GM19043 (cell line): Measurements from ENCODE around the gene CENATAC.
"Not testable (repeated sequence)": the region's sequence is repeated elsewhere in the genome, so short reads cannot be mapped to it uniquely, and the experiment has no call there.

ENCODE experiments used
- ATAC-seq: cut with Tn5 transposase; IDR thresholded peaks from one replicate; pipeline ENCODE4 v1.9.1; 2021; ENCODE audit warnings: low read depth; ENCODE audit not compliant: unreplicated experiment

CENATAC gene, protein sequence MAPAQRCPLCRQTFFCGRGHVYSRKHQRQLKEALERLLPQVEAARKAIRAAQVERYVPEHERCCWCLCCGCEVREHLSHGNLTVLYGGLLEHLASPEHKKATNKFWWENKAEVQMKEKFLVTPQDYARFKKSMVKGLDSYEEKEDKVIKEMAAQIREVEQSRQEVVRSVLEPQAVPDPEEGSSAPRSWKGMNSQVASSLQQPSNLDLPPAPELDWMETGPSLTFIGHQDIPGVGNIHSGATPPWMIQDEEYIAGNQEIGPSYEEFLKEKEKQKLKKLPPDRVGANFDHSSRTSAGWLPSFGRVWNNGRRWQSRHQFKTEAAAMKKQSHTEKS

DNA sequence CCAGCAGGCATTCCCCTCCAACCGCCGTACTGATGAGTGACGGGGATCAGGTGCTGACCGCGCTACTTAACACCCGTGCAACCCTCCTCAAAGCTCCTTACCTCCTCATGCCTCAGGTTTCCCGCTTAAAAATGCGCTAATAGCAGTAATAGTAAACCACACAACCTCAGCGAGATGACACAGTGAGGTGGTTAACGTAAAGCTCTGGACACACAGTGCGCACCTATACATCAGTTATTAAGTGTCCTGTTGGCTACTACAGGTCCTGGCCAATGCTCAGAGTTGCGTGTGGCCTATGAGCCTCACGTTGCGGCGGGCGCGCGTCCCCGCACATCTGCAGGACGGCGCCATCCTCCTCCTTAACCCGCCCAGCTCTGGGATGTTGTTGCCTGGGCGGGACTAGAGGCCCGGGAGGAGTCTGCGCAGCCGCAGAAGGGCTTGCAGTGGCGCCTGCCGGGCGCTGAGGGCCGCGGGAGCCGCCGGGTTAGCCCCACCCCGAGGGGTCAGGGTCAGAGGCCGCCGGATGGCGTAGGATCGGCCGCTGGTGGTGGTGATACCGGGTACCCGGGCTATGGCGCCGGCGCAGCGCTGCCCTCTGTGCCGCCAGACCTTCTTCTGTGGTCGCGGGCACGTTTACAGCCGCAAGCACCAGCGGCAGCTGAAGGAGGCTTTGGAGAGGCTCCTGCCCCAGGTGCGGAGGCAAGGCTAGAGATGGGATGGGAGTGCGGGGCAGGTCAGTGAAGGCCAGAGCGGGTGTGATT, at the start of gene CENATAC:
Gene CENATAC (plus strand): TSS at position 512 of the 761 bp plus-strand sequence. CDS start 60 bp downstream, at position 572.
- peak; percentile 86 for ATAC-seq

DNA sequence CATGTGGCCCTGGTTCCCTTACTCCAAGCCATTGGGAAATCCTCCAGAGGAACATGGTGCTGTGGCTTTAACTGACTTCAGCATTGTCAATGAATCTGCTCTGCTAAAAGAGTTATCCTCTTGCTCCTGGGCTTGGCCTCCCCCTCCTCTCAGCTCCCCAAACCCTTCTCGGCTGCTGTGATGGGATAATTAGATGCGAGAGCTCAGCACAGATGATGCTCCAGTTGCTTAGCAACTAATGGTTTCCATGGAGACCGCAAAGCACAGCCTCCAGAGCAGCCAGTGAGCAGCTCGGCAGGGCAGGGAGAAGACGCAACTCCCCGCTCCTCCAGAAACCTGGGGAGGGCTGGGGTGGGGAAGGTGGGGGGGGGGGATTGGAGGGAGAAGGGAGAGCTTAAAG, 44.7 kb upstream of the CENATAC start:
- ATAC-seq = no peak

DNA sequence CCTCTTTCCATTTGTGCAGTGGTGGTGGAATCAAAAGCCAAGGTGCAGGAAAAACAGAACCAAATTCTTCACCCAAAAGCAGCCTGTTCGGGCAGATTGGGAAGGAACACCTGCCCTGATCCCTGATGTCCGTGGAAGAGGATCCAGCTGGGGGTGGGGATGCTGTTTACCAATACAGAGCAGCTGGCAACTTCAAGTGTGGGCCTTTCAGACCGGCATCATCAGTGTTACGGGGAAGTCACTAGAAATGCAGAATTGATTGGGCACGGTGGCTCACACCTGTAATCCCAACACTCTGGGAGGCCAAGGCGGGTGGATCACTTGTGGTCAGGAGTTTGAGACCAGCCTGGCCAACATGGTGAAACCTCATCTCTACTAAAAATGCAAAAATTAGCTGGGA, 44.0 kb upstream of the CENATAC start:
- not testable (repeated sequence) for ATAC-seq

DNA sequence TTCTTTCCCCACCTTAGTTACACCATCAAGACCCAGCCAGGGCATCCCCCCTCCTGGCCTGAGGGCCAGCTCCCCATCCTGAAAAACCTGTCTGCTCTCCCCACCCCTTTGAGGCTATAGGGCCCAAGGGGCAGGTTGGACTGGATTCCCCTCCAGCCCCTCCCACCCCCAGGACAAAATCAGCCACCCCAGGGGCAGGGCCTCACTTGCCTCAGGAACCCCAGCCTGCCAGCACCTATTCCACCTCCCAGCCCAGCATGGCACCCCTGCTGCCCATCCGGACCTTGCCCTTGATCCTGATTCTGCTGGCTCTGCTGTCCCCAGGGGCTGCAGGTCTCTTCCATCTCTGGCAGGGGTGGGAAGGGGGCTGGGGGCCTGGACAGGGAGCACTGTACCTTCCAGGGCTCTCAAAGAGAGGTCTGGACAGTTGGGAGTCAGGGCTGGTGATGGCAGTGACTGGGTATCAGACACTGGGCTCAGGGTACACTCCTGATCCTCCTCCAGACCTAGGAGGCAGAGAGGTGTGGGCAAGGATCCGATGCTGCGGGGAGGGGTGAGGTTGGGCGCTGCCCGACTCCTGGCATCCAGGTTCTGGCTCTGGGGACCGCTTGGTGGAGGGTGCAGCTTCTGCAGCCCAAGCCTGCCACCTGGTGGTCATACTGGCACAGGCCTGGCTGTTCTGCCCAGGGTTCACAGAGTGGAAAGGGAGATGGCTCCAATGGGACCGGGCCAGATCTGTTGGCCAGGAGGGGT, 41.7 kb upstream of the CENATAC start, which contains the start of gene UPK2:
Gene UPK2 (plus strand): TSS at position 205 of the 753 bp plus-strand sequence. CDS start 53 bp downstream, at position 258.
- ATAC-seq = peak; percentile 64

DNA sequence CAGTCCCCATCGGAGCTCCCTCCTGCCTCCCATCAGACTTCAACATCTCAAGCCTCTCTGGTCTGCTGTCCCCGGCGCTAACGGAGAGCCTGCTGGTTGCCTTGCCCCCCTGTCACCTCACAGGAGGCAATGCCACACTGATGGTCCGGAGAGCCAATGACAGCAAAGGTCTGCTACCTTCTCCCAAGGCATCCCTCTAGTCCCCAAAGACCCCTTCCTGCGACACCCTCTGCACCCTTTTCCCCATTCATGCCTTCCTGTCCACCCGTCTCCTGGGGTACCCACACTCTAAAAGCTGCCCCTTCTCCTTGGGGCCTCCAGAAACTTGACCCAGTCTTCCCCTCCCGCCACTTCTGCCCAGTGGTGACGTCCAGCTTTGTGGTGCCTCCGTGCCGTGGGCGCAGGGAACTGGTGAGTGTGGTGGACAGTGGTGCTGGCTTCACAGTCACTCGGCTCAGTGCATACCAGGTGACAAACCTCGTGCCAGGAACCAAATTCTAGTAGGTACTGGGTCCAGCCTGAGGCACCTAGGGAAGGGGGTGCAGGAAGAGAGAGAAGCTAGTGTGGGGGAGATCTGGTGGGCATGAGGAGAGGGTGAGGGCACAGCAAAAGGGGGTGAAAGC, 41.0 kb upstream of the CENATAC start:
- no peak for ATAC-seq

DNA sequence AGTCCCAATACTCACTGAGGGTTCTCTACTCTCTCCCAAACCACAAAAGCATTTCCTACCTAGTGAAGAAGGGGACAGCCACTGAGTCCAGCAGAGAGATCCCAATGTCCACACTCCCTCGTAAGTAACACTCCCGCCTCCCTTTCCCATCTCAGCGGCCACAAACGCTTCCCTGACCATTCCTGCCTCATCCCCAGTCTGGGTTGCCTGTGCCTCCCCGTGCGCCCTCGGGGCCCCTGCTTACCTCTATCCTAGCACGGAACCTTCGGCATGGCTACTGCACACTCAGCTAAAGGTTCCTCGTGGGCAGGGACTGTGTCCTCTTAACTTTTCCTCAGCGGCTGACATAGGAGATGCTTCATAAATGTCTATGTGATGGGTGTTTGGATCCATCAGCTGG, 40.4 kb upstream of the CENATAC start:
- no peak for ATAC-seq

DNA sequence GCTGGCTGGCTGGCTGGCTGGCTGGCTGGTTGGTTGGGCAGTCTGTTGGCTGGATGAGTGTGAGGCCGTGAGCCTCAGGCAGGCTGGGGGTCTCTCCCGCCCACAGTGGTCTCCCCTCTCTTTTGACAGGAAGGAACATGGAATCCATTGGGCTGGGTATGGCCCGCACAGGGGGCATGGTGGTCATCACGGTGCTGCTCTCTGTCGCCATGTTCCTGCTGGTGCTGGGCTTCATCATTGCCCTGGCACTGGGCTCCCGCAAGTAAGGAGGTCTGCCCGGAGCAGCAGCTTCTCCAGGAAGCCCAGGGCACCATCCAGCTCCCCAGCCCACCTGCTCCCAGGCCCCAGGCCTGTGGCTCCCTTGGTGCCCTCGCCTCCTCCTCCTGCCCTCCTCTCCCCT, 40.0 kb upstream of the CENATAC start:
- no peak for ATAC-seq

DNA sequence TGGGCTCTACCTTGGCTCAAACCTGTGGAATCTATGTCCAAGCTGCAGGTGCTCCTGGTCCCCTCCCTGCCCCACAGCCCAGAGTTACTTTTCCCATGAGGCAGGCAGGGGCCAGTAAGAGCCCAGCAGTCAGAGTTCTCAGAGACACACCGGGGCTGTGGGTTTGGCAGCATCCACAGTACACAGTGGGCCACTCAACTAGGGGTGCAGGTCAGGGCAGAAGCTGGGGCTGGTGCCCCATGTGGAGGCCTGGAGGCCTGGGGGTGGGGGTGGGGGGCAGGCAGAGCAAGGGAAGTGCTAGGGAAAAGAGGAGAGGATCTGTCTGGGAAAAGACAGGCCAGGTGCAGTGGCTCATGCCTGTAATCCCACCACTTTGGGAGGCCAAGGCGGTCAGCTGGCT, 39.4 kb upstream of the CENATAC start:
- ATAC-seq = no peak

DNA sequence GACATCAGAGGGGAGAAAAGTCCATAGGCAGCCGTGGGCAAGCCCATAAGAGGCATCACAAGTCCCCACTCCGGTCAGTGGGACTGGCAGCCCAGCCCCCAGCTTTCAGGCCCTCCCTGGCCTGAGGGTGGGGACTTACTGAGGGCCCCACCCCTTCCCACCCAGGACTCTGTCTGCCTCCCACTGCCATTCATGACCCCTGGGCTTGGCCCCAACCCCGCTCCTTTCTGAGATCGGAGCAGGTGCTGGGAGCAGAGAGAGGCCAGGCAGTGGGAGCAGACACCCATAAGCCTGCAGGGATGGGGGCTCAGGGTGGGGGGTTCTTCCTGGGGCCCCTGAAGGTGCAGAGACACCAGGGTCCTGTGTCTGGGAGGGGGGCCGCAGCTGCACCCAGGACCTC, 36.7 kb upstream of the CENATAC start:
- ATAC-seq = no peak

DNA sequence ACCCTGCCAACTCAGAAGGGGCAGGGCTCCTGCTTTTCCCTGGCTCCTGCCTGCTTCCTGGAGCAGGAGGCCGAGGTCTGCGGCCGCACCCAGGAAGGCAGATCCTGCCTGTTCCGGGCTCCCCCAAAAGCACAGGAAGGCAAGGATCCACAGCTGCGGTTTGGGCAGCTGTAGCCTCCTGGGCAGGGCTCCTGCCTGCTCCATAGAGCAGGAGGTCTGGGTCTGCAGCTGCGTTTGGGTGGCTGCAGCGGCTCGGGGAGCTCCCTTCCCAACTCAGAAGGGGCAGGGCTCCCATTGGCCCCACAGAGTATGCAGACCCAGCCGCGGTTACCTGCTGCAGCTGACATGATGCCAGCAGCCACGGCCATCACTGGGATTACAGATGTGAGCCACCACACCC, 36.3 kb upstream of the CENATAC start:
- ATAC-seq = no peak

DNA sequence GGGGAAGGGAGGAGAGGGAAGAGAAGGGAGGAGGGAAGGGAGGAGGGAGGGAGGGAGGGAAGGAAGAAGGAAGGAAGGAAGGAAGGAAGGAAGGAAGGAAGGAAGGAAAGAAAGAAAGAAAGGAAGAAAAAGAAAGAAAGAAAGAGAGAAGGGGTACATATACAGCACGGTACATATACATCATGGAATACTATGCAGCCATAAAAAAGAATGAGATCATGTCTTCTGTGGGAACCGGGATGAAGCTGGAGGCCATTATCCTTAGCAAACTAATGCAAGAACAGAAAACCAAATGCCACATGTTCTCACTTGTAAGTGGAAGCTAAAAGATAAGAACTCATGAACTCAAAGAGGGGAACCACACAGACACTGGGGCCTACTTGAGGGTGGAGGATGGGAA, 28.4 kb upstream of the CENATAC start:
- not testable (repeated sequence) for ATAC-seq

DNA sequence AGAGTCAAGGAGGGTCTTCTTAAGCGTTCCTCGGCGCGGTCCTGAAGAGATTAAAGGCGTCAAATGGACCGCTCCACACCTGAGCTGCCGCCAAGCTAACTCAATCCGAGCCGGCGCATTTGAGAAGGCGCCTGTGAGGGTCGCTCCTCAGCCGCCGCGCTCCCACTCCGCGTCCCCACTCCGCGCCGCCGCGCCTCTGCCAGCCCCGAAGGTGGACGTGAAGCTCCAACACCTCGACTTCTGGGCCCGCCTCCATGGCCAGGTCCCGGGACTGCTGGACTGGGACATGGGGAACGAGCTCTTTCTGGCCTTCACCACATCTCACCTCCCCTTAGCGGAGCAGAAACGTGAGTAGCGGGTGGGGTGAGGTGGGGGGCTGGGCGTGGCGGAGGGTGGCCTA, 26.3 kb upstream of the CENATAC start, which contains the start of gene FOXR1:
Gene FOXR1 (plus strand): TSS at position 116 of the 400 bp plus-strand sequence. CDS start 171 bp downstream, at position 287.
- ATAC-seq = no peak

DNA sequence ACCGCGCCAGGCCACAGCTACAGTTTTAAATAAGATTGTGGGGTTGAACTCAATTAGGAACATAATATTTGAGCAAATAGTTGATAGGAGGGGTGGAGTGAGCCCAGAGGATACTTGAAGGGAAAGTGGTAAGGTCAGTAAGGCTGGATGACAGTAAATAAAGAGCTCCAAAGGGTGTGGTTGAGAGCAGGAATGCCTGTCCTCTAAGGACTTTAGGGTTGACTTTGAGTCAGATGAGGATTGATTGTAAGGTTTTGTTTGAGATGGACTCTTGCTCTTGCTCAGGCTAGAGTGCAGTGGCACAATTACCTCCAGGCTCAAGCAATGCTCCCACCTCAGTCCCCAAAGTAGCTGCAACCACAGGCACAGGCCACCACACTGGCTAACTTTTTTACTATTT, 24.0 kb upstream of the CENATAC start:
- no peak for ATAC-seq

DNA sequence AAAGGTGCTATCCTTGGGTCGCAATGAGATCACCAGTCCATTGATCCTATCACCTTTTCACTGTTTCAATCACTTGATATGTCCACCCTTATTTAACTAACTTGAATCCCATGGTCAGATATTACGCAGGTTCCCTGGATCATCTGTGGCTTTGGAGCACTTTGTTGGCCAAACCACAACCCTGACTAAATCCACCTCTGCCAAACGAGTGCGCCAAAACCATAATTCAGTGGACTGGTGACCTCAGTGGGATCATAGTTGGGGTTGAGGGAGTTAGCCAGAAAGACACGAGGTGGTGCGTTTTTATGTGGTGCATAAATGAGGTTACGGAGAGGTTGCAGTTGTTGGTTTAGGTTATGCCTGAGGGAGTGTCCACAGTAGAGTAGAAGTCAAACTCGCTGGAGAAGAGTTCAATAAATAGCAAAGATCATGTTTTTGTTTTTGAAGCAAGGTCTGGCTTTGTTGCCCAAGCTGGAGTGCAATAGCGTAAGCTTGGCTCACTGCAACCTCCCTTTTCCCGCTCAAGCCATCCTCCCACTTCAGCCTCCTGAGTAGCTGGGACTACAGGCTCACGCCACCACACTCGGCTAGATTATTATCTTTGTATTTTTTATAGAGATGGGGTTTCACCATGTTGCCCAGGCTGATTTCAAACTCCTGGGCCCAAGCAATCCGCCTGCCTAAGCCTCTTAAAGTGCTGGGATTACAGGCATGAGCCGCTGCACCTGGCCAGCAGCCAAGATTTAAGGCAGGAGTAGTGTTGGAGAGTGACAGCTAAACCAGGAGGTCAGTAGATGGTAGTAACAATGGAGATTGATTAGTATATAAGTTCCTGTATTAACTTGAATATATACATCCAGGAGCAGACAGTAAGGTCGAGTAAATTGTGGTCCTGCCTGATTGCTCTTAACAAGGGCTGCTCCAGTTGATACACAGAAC, 21.9 kb upstream of the CENATAC start:
- ATAC-seq = no peak

DNA sequence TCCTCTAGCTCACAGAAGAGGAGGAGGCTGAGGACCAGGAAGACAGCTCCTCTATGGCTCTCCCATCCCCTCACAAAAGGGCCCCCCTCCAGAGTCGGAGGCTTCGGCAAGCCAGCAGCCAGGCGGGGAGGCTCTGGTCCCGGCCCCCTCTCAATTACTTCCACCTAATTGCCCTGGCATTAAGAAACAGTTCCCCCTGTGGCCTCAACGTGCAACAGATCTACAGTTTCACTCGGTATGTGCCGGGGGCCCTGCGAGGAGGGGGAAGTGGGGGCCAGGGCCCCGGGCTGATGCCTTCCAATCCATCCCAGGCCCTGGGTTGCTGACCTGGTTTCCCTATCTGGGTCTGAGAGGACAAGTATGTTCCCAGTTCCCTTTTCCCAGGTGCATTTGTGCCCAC, 18.5 kb upstream of the CENATAC start:
- no peak for ATAC-seq

DNA sequence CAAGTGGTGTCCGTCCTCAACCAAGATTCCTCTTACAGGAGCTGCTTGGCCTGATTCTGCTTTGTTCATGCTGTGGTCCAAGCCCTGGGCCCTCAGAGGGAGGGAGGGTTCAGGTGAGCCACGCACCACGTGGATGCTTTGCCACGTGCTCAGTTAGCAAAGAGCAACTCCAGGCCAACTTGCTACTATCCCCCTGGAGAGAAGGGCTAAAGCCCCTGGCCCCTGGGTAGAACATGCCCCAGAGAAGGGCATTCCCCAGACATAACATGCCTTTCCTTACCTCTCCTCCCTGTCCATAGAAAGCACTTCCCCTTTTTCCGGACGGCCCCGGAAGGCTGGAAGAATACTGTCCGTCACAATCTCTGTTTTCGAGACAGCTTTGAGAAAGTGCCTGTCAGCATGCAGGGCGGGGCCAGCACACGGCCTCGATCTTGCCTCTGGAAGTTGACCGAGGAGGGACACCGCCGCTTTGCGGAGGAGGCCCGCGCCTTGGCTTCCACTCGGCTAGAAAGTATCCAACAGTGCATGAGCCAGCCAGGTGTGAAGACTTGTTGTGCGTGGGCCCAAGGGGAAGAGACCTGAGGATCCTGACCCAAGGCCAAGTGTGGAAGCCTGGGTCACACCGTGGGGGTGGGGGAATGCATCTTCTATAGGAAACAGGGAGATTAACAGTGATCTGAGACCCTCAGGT, 17.6 kb upstream of the CENATAC start:
- ATAC-seq = no peak

DNA sequence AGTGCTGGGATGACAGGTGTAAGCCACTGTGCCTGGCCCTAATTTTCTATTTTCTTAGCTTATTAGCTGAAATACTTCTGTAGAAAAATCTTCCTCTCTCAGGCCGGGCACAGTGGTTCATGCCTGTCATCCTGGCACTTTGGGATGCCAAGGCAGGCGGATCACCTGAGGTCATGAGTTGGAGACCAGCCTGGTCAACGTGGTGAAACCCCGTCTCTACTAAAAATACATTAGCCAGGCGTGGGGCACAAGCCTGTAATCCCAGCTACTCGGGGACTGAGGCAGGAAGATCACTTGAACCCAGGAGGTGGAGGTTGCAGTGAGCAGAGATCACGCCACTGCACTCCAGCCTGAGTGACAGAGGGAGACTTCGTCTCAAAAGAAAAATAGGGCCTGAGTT, 13.6 kb upstream of the CENATAC start:
- not testable (repeated sequence) for ATAC-seq

DNA sequence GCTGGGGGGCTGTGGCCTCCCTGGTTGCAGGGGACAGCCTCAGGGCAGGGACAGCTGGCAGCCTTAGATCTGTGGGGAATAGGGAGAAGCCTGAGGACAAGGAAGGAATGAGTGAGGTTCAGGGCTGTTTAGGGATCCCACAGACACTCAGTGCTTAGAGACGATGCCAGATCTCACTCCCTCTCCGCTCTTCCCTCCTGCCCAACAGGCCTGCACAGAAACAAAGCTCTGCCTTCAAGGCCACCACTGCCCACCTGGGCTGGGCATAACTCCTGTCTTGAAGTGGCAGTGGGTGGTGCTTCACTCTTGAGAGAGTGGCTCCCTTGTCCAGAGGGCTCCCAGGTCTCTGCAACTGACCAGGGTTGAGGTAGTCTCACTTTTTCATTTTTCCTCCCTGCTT, 13.1 kb upstream of the CENATAC start:
- no peak for ATAC-seq

DNA sequence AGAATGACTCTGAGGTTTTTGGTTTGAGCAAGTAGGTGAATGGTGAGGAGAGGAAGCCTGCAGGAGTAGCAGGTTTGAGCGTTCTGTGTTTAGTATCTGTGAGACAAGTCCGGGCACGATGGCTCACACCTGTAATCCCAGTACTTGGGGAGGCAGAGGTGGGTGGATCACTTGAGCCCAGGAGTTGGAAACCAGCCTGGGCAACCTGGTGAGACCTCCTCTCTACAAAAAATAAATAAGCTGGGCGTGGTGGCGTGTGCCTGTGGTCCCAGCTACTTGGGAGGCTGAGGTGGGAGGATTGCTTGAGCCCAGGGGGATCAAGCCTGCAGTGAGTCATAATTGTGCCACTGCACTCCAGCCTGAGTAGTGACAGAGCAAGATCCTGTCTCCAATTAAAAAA, 9.7 kb upstream of the CENATAC start:
- no peak for ATAC-seq
